ENCODE results near the gene UBN1. TPM values are rescaled to one million over a fixed set of nuclear protein-coding genes. Genes with fewer than 3 reads are reported as not detected.

Gene UBN1
- 41.1 and 50.1 TPM in 2 replicates for total RNA-seq

DNA sequence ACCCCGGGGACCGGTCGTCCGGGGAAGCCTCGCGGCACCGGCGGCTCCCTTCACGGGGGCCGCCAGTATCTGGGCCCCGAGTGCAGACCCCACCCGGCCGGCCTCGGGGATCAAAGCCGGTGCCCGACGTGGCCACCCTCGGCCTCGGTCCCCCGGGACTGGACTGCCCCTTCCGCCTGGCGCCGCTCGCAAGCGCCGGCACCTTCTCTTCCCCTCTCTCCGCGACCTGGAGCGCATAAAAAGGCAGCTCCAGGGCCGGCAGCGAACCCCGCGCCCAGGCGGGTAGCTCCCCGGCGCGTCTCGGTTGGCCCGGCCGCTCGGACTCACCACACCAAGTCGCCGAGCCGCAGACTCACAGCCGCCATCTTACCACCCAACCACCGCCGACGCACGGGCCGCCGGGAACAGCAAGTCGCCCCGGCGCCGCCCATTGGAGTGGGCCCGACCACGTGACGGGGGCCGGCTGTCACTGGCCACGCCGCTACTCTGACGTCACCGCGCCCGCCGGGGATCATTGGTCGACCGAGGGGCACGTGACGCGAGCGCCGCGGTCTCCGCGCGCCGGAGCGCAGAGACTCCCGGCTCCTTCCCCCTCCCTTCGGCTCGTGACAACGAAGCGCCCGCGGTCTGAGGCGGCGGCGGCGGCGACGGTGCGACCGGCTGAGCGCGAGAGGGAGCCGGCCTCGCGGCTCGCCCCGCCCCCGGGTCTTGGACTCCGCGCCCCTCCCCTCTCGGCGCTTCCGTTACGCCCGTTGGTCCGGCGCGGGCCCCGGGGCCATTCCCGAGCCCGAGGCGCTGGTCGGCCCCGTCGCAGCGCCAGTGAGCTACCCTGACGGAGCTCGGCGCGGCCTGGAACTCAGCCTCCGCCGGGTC, at the start of gene UBN1, which contains the start of gene GLYR1:
TSS of gene UBN1 (plus strand) at position 581 of the 873 bp plus-strand sequence. CDS start 5,437 bp downstream, outside the sequence.
TSS of gene GLYR1 (minus strand) at position 388 of the 873 bp plus-strand sequence. CDS start at position 365, 23 bp downstream.
- no peak for DNase-seq (ENCODE audit: extremely low read depth, low read depth, low spot score)

- no peak for DNase-seq (ENCODE audit: extremely low read depth, low read depth, low spot score)
Measured at GRCh38 chr16:4797805-4798252, 49.5 kb upstream of the UBN1 start.

GRCh38 chr16:4798456-4798855, 48.8 kb upstream of the UBN1 start:
- DNase-seq (ENCODE audit: extremely low read depth, low read depth, low spot score) = no peak

DNA sequence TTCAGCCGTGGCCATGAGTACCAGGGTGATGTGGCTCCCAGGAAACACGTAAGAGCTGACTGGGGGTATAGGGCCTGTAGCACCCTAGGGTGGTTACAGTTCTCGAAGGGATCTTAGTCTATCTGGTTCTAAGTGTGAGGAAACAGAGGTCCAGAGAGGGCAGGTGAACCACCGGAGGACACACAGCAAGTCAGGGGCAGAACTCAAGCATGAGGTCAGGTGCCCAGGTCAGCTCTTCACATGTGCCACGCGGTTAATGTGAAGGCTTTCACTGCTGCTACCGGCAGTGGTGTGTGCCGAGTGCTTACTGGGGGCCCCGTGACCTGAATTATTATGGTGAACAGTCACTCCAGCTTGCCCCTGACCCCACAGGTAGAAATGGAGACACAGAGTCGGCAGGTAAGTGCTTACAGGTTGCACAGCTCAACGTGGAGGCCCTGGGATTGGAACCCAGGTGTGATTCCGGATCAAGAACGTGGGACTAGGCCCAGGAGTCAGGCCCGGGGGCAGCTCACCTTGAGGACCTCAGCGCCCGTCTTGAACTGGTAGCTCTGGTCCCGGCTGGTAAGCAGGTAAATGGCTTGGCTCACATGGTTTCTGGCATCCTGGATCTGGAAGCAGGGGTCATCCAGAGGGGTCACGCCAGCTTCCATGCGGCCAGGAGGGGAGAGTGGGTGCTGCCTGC, 48.0 kb upstream of the UBN1 start:
- no peak for DNase-seq (ENCODE audit: extremely low read depth, low read depth, low spot score)

DNA sequence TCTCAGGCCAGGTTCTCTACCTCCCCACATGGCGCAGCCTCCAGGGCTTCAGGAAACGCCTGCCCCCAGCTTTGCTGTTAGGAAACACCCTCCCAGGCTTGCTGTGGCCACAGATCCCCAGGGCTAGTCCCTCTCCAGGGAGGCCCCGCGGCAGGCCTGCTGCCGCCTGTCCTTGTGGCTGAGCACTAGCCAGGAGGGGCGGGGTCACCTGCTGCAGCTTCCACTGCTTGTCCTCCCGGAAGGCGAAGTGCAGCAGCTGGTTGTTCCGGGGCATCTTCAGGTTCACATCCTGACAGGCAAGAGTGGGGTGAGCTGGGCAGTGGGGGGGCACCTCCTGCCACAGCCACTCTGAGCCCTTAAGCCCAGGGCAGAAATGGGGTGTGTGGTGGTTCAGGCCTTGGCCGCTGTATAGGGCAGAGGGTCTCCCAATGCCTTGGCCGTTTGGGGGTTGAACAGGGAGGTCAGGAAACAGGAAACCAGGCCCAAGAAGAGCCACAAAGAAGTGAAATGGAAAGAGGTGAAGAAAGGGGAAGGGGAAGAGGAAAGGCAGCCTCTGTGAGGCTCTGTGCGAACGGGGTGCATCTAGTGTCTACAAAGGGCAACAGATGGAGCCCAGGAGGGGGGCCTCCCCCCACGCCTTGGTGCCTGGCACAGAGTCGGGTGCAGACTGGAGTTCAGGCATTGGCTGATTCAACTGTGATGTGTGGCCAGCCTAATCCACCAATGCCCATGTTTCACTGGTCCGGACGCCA, 46.8 kb upstream of the UBN1 start:
- DNase-seq (ENCODE audit: extremely low read depth, low read depth, low spot score) = no peak

DNA sequence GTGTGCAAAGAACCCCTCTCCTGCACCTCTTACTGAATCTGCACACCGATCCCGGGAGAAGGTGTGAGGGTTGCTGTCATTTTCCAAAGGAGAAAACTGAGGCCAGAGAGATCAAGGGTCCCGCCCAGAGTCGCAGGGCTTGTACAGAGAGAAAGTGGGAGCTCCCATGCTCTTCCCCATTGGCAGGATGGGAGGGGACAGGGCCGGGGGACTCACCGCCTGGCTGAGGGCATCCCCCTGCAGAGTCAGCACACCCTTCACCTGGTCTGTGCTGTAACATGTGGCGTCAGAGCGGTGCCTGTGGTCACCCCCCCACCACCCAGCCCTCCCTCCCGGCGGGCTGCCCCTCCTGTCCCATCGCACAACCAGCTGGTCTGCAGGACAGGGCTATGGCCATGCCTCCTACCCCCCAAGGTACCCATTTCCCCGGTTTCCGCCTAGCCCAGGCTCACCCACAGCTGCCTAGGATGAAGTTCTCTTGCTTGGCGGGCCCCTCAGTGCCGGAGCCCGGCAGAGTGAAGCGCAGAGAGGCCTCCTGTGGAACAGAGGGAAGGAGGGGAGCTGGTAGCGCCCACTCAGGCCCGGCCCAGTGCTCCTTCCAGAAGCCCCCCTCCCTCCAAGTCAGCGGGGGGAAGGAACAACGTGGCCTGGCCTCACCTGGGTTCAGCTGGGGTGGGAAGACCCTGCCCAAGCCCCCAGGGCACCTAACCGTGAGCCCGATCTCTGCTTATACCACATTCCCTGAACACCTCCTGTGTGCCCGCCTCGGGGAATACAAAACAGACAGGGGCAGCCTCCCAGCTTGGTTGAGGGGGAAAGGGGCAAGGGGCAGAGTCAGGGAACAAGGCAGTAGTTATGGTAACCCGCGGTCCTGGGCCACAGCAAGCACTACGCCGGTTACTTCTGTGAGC, 46.0 kb upstream of the UBN1 start:
- DNase-seq (ENCODE audit: extremely low read depth, low read depth, low spot score) = no peak

- no peak for DNase-seq (ENCODE audit: extremely low read depth, low read depth, low spot score)
Measured at GRCh38 chr16:4801962-4802658, 45.2 kb upstream of the UBN1 start, which contains the start of gene ROGDI. TSS of gene ROGDI (minus strand) at chr16:4802633. CDS start at chr16:4802571, 62 bp downstream.

- DNase-seq (ENCODE audit: extremely low read depth, low read depth, low spot score) = no peak
Measured at GRCh38 chr16:4802659-4803287, 44.5 kb upstream of the UBN1 start.

GRCh38 chr16:4803401-4803844, 43.9 kb upstream of the UBN1 start:
- no peak for DNase-seq (ENCODE audit: extremely low read depth, low read depth, low spot score)

DNA sequence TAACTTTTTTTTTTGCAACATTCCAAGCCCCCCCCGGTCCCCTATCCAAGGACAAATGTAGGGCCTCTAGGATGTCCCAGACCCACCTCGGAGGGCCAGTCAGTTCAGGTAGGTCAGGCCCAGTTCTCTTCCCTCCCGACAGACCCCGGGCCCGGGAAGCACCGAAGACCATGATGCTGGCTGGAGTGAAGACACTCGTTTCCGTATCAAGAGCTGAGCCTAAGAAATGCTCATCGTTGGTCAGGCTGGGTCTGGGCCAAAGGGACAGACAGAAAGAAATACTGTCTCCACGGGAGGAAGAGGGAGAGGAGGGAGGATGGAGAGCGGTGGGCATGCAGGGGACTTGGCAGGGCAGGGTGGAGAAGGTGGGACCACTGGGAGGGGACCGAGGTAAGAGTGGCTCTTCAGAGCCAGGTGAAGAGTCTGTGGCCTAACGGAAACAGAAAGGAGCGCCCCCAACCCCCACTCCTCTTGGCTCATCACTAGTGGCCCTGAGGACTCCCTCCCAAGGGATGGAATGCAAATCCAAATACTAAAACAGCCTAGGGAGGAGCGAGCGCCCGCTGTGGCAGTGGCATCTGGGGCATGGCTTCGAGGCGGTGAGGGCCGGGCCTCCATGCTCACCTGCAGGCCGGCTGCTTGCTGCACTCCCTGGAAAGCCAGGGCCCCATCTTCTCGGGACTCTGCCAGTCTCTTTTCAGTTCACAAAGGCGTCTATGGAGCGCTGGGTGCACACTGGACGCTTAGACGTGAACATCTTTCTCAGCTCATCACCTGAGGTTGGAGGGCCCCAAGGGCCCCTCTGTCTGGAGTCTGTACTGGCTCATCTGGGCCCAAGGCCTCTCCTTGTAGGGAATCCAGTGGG, 43.2 kb upstream of the UBN1 start:
- DNase-seq (ENCODE audit: extremely low read depth, low read depth, low spot score) = no peak

DNA sequence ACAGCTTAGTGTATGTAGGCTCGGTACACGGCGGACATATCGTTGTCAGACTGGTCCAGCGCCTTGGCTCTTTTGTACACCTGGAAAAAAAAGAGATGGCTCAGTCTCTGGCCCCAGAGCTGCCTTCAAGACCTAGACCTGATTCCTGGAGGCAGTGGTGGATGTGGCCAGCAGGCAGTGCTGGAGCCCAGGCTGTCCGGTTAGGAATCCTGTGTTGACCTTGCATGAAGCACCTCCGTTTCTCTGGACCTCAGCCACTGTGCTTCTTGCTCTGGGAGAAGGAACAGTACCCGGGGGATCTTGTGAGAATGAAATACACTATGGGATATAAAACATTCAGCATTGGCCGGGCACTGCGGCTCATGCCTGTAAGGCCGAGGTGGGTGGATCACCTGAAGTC, 42.0 kb upstream of the UBN1 start:
- DNase-seq (ENCODE audit: extremely low read depth, low read depth, low spot score) = no peak

GRCh38 chr16:4806280-4806679, 41.0 kb upstream of the UBN1 start:
- DNase-seq (ENCODE audit: extremely low read depth, low read depth, low spot score) = no peak

DNA sequence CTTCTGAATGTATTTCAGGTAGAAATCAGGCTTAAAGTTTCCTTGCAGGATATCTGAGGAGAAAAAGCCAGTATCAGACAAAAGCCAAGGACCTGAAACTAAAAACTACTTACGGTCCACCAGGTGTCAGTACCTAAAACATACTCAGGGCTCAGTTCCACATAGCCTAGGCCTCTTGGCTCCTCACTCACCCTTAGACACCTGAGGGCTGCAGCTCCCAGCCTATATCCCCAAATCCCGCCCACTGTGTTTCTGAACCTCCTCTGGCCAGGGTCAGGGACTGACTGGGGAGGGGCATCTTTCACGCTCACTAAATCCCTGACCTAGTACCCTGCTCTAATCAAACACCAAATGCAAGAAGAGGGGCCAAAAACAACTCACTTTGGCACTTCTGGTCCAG, 36.0 kb upstream of the UBN1 start:
- DNase-seq (ENCODE audit: extremely low read depth, low read depth, low spot score) = no peak

DNA sequence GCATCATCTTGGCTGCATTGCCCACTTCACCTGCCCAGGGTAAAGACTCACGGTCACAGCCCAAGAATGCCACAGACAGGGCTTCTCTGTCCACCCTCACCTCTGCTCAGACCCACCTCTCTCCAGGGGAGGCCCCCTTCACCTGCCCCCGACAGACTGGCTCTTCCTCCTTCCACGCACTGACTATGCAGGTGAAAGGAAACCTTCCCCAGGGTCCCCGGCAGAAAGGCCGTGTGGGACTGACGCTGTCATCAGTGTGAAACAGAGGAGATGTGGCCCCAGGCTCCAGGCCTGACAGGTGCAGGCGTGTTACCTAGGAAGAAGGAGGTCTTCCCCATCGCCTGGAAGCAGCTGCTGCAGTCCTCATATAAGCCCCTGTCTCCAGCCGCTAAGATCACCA, 35.5 kb upstream of the UBN1 start:
- DNase-seq (ENCODE audit: extremely low read depth, low read depth, low spot score) = no peak

DNA sequence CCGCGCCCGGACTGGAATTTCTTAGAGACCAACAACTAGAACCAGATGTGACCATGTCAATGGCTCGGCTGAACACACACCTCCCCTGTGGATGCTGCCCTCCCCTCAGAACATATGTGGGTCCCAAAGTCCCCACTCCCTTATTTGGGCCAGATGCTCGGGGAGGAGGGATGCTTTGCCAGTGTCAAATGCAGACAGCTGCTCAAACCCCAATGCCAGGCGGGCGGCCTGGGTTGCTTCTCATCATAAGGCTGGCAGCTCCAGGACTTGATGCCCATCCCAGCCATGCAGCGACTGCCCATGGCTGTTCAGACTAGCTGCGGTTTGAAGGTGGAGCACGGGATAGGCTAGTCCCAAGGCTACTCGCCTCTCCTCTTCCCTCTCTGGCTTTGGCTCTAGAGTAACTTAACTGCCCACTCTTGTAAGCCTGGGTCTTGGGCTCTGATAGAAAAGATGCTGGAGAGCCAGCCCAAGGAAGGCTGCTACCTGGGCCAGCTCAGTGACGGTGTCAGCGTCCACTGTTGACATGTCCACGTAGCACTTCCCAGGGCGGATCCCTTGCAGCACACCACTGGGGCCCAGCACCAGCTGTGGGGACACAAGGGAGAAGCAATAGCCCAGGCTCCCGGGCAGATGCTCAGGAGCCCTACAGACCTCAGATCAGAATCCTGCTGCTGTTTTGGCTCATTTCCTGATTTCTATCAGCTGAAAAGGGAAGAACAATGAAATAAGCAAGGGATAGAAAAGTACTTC, 33.9 kb upstream of the UBN1 start:
- DNase-seq (ENCODE audit: extremely low read depth, low read depth, low spot score) = no peak

DNA sequence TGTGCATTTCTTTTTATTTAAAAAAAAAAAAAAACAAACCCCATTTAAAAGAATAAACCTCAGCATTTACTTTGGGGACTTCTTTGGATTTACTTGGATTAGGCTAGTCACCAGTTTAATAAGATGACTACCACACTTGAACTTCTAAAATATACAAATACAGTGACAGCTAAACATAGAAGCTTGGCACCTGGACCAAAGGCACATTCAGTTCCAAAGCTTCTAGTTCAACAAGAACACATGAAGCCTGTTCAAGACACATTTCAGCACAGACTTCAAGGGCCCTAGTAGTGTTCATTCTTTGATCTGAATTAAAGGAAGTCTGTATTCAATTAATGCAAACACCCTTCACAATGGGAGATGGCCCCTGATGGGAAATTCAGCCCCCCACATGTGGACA, 33.2 kb upstream of the UBN1 start:
- DNase-seq (ENCODE audit: extremely low read depth, low read depth, low spot score) = no peak

DNA sequence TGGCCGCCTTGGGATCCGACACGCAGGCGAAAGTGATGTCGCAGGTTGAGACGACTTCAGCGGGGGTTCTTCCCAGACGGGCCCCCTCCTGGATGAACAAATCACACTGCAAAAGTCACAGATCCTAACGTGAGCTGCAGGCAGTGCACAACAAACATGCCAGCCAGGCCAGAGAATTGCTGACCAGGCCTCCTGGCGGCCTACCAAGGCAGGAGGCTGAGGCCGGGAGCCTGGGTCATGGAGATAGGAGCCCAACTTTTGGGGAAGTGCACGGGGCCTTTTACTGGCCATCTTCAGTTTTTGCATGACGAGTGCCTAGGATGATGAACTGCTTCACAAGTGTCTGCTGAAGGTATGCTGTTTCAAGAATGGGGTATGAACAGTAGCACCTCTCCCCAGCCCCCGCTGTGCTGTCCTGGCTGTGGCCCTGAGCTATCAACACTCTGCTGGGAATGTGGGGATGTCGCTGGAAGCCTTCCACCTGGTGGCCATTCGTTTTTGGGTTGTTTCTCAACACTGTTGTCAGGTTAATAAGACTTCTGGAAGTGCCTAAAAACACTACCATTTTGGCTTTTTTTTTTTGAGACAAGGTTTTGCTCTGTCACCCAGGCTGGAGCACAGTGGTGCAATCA, 32.6 kb upstream of the UBN1 start:
- DNase-seq (ENCODE audit: extremely low read depth, low read depth, low spot score) = no peak
